A204.1 (cell line): ENCODE data around the gene TRIP6.
"Not testable (repeated sequence)": the region's sequence is repeated elsewhere in the genome, so short reads cannot be mapped to it uniquely, and the experiment has no call there.

Experiments used
- FAIRE-seq: peaks from 2 replicates; lab custom pipeline; 2012; peaks lifted over from hg19 to GRCh38; lab: Jason Lieb, UNC

Gene TRIP6

DNA sequence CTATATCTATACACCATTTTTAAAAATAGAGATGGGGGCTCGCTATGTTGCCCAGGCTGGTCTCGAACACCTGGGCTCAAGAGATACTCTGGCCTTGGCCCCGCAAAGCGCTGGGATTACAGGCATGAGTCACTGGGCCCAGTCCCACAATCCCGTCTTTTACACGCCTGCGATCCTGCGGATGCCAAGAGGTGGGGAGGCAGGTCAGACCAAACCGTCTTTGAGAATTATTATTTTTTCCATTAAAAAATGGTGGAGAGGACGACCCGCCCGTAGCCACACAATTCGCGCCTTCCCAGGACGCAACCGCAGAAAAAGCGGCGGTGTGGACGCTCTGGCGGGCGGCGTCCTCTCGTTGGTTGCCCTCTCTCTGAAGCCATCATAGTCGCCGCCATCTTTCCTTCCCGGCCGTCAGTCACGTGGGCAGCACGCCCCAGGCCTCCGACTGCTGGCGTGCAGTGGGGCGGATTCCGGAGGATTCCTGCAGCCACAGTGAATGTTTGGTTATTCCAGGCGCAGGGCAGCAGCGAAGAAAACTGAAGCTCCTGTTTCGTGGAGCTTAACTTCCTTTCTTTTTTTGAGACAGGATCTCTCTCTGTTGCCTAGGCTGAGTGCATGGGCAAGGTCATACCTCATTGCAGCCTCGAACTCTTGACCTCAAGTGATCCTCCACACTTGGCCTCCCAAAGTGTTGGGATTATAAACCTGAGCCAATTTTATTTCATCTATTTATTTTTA is 29.9 kb upstream of the TRIP6 start:
- peak; percentile 96 for FAIRE-seq

DNA sequence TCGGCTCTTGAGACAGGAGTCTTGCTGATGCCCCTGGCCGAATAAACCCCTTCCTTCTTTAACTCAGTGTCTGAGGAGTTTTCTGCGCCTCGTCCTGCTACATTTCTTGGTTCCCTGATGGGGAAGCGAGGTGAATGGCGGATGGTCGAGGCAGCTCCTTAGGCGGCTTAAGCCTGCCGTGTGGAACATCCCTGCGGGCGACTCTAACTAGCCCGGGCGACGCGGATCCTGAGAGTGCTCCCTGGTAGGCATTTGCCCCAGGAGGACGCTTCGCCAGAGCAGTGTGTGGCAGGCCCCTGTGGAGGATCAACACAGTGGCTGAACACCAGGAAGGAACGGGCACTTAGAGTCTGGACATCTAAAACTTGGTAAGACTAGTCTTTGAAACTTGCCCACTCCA is 27.8 kb upstream of the TRIP6 start:
- FAIRE-seq: no peak

DNA sequence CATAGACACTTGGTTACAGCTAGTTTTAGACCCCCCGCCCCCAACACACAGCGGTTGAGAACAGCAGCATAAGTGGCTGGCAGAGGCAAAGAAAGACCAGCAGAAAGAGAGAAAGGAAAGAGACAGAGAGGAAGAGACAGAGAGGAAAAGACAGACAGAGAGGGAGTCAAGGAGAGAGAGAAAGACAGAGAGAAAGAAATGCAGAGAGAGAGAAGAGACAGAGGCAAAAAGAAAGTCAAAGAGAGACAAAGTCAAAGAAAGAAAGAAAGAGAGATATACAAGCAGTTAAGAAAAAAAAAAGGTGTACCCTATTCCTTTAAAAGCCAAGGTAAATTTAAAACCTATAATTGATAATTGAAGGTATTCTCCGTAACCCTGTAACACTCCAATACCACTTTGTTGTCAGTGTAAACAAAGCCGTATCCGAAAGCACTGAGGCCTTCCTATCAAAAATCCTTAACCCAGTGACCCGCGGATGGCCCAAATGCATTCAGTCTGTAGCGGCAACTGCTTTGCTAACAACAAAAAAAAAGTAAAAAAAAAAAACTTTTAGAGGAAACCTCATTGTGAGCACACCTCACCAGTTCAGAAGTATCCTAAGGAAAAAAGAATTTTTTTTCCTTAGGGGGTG is 26.6 kb upstream of the TRIP6 start:
- FAIRE-seq: no peak

DNA sequence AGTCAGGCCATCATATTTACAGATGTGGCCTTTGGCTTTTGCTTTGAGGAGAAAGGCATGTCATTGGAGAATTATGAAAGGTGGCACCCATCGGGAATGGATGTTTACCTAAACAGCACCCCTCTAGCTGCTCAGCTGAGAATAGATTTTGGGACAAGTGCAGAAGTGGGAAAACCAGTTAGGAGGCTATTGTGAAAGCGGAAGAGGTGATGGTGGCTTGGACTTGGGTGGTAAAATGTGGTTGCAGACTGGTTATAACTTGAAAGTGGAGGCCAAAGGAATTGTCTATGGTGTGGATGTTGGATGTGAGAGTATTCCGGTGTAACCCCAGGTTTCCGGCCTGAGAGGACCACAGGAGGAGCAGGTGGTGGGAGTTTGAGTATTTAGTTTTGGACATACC is 19.8 kb upstream of the TRIP6 start:
- FAIRE-seq: no peak

DNA sequence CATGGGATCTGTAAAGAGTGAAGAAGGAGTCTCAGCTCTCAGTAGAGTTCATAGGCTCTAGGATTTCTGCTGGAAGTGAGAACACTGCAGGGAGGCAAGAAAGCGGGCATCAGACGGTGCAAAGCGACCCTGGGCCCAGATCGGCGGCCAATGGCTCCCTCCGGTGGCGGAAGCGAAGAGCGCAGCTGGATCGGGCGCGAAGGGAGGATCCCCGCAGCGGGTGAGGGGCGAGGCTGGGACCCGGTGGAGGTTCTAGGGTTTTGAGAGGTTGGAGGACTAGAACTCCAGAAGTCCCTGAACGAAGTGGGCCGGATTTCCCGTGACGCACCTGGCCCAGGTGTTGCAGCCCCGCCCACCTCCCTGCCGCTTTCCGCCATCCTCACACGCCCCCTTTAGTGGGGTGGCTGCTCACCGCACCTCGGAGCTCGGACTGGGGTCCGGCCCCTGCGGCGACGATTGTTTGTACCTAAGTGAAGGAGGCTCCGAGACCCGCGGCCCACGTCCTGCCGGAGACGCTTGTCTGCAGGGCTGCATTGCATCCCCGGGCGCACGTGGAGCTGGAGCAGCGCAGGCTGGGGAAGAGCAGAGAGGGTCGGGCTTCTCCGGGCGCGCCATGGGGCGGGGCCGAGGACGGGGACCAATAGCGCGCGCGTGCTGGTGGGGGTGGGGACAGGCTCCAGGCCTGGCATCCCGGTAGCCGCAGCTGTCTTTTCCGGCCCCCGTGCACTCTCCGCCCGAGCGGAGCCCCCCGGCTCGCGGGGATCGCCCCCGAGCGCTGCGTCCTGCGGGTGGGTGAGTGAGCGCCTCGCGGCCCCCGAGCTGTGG is 14.9 kb upstream of the TRIP6 start, which contains the start of gene SLC12A9:
Gene SLC12A9, plus strand, starts transcription at position 666 of the 825 bp plus-strand sequence. CDS start 1,485 bp downstream, outside the sequence.
- peak; percentile 57 for FAIRE-seq

DNA sequence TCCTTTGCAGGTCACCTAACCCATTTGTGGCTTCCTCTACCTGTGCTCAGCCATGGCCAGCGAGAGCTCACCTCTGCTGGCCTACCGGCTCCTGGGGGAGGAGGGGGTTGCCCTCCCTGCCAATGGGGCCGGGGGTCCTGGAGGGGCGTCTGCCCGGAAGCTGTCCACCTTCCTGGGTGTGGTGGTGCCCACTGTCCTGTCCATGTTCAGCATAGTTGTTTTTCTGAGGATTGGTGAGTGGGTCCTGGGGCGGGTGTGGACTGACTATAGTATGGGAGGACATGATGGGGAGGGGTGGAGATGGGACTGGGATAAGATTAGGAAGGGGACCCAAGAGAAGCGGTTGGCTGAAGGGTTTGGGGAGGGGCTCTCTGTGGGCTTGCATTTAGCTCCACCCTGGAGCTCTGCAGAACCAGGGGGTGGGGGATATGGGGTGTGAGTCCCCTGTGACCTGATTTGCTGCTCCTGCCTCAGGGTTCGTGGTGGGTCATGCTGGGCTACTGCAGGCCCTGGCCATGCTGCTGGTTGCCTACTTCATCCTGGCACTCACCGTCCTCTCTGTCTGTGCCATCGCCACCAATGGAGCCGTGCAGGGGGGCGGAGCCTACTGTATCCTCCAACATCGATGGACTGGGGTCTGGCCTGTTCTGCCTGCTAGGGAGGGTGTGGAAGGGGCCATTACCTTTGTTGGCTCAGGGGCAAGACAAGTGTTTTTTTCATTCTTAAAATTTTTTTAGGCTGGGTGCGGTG is 12.9 kb upstream of the TRIP6 start:
- no peak for FAIRE-seq

DNA sequence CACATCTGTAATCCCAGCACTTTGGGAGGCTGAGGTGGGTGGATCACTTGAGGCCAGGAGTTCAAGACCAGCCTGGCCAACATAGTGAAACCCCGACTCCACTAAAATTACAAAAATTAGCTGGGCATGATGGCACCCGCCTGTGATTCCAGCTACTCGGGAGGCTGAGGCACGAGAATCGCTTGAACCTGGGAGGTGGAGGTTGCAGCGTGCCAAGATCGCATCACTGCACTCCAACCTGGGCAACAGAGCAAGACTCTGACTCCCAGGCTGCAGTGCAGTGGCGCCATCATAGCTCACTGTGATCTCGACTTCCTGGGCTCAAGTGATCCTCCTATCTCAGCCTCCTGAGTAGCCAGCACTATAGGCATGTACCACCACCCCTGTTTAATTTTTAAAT is 12.3 kb upstream of the TRIP6 start:
- FAIRE-seq: not testable (repeated sequence)

DNA sequence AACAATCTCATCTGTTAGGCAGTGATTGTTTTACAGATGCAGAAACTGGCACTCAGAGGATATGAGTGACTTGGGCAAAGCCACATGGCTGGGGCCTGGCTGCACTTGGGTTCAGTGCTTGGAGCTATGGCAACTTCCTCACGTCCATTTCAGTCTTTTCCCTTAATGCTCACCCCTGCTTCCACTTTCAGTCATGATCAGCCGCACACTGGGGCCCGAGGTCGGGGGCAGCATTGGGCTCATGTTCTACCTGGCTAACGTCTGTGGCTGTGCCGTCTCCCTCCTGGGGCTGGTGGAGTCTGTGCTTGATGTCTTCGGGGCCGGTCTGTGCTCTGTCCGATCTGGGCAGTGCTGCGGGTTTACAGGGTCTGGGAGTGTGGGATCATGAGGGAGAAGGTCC is 11.7 kb upstream of the TRIP6 start:
- FAIRE-seq: no peak

DNA sequence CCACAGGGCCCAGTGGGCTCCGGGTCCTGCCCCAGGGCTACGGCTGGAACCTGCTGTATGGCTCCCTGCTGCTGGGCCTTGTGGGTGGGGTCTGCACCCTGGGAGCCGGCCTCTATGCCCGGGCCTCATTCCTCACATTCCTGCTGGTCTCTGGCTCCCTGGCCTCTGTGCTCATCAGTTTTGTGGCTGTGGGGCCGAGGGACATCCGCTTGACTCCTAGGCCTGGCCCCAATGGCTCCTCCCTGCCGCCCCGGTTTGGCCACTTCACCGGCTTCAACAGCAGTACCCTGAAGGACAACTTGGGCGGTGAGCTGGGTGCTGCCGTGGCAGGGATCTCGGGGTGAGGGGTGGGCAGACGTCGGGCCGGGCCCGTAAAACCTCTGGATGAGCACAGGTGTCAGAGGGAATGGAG is 10.3 kb upstream of the TRIP6 start:
- no peak for FAIRE-seq

DNA sequence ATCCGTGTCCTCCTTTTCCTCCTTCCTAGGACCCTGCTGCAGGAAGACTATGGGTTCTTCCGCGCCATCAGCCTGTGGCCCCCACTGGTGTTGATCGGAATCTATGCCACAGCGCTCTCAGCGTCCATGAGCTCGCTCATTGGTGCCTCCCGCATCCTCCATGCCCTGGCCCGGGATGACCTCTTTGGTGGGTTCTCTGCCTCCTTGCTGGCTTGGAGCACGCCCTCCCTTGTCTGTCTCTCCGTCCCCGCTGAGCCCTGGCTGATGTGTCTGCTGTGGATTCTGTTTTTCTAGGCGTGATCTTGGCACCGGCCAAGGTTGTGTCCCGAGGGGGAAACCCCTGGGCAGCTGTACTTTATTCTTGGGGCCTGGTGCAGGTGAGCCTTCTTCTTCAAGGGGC is 7.3 kb upstream of the TRIP6 start:
- no peak for FAIRE-seq

DNA sequence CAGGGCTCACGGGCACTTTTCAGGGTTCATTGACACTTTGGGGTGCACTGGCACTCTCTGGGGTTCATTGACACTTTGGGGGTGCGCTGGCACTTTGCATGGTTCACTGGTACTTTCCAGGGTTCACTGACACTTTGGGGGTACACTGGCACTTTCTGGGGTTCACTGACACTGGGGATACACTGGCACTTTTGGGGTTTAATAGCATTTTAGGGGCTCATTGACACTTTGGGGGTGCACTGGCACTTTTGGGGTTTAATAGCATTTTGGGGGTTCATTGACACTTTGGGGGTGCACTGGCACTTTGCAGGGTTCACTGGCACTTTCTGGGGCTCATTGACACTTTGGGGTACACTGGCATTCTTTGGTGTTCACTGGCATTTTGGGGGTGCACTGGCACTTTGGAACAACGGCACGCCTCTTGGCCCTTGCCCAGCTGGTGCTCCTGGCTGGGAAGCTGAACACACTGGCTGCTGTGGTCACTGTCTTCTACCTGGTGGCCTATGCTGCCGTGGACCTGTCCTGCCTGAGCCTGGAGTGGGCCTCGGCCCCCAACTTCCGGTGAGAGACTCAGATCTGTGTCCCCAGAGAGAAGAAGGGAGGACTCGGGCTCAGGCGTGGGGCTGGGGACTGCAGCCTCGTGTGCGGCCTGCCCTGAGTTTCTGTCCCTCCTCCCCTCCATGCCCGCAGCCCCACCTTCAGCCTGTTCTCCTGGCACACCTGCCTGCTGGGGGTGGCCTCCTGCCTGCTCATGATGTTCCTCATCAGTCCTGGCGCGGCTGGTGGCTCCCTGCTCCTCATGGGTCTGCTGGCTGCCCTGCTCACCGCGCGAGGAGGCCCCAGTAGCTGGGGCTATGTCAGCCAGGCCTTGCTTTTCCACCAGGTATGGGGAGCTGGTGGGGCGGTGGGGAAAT is 6.2 kb upstream of the TRIP6 start:
- no peak for FAIRE-seq

DNA sequence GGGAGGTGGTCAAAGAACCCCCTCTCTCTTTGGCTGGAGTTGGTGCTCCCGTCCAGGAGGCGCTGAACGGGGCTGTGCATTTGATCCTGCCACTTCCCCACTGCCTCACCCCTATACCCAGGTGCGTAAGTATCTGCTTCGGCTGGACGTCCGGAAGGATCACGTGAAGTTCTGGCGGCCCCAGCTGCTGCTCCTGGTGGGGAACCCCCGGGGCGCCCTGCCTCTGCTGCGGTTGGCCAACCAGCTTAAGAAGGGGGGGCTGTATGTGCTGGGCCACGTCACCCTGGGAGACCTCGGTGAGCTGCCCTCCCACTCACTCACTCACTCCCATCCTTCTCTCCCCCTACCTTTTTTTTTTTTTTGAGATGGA is 5.6 kb upstream of the TRIP6 start:
- FAIRE-seq: no peak

DNA sequence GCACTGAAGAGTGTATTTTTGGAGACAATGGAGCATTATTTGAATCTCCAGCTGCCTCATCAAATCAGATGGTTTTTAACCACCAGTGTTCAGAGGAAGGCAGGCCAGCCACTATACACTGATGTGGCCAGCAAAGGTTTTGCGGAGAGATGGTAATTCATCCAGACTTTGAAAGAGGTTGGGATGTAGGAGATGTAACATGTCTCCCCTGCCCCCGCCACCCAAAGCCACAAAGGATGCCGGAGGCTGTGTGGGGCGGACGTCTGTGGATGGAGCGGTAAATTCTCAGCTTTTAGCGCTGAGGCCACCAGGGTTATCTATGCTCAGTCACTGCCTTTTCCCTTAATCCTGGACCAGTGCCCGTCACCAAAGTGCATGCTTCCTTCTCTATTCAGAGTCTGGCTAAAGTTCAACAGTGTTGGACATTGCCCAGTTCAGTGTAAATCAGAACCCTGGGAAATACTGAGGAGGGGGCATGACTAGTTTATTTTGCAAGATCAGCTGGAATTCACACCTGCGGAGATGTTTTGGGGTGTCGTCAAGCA is 3.7 kb upstream of the TRIP6 start:
- FAIRE-seq: no peak

DNA sequence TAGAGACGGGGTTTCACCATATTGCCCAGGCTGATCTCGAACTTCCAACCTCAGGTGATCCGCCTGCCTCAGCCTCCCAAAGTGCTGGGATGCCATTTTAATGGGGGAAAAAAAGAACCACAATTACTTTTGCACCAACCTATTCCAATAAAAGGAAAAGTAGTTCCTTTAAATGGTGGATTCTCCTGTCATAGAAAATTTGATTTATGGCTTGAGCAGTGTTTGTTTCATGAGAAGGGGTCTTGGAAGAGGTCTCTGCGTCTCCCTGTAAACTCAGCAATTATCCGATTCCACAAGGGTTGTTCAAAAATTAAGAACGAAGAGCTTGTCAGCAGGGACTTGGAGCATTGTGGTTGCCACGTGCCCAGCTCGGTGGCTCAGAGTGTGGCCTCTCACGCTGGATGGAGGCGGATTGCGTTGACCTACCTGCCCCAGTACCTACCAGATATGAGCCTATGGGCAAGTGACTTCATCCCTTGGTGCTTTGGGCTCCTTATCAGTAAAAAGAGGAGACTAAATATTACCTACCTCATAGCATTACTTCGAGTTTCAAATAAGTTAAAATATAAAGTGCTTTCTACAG is 2.8 kb upstream of the TRIP6 start:
- no peak for FAIRE-seq

DNA sequence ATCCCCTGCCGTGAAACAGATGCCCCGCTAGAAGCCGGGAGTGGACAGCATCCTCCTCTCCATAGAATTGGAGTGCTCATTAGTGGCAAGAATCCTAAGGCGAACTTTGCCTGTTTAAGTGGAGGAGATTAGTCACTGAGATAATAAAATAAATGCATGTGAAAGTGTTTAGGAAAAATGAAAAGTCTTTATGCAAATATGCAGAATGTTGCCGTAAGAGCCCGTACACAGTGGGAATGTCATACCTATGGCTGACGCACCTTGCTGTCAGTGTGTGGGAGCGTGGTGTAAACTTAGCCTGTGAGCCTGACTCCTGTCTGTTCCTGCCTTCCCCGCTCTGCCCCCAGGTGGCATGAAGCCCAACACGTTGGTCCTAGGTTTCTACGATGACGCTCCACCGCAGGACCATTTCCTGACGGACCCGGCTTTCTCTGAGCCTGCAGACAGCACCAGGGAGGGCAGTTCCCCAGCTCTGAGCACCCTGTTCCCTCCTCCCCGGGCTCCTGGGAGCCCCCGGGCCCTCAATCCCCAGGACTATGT is 1.7 kb upstream of the TRIP6 start:
- peak; percentile 34 for FAIRE-seq

DNA sequence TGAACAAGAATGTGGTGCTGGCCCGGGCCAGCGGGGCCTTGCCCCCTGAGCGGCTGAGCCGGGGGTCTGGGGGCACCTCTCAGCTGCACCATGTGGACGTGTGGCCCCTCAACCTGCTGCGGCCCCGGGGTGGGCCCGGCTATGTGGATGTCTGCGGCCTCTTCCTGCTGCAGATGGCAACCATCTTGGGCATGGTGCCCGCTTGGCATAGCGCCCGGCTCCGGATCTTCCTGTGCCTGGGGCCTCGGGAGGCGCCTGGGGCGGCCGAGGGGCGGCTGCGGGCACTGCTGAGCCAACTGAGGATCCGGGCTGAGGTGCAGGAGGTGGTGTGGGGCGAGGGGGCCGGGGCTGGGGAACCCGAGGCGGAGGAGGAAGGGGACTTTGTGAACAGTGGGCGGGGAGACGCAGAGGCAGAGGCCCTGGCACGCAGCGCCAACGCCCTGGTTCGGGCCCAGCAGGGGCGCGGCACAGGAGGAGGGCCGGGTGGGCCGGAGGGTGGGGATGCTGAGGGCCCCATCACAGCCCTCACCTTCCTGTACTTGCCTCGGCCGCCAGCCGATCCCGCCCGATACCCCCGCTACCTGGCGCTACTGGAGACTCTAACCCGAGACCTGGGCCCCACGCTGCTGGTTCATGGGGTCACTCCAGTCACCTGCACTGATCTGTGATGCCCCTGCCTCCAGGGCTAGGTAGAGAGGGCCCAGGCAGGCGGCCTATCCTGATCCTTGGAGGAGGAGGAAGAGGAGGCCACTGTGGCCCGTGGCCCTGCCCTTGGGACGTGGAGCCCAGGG is 1.1 kb upstream of the TRIP6 start:
- no peak for FAIRE-seq

DNA sequence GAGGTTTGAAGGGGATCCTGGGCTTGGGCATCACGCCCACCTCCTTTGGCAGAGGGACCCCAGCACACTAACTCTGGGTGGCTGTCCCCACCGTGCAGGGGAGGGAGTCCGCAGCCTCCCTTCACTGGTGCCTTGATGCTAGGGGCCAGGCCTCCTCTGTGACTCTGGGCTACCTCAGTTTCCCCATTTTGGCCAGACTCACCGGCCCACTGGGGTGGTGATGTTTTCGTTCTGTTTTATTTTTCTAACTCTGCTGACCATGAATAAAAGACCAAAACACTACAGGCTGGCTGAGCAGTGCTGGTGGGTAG is 503 bp upstream of the TRIP6 start:
- no peak for FAIRE-seq

DNA sequence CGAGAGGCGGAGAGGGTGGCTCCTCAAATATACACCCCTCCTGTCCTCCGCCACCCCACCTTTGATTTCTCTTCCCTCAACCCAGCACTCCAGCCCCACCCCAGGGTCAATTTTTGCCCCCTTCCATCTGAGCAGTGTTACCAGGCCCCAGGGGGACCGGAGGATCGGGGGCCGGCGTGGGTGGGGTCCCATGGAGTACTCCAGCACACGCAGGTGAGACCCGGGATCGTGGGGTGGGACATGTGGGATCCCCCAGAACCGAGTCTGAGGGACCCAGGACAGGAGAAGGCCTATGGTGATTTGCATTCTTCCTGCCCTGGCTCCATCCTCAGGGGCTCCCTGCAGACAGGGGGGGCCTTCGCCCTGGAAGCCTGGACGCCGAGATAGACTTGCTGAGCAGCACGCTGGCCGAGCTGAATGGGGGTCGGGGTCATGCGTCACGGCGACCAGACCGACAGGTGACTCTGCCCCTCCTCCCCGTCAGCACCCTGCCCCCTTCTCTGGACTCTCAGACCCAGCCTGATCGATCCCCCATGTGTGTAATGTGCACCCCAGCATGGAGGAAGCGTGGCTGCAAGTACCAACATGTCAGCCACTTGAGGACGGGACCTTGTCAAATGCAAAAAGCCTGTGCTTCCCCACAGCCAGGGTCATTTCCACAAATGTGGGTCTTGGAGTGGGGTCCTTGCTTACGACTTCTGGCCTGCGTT is 744 bp downstream of the TRIP6 start:
- FAIRE-seq: no peak
